NCI-H526 (cell line): Measurements from ENCODE around the gene CCL19.

Experiments used
- DNase-seq, 2 experiments: peaks; one replicate each; lab custom pipeline; 2025; lab: John Stamatoyannopoulos, UW

CCL19 gene

GRCh38 chr9:34662526-34663302, 28.4 kb downstream of the CCL19 start, which contains the start of gene CCL27:
Gene CCL27 (minus strand): TSS chr9:34662657. CDS start chr9:34662633, 24 bp downstream.
- DNase-seq: no peak

GRCh38 chr9:34659592-34660253, 31.4 kb downstream of the CCL19 start:
- DNase-seq: no peak

GRCh38 chr9:34658461-34658860, 32.6 kb downstream of the CCL19 start:
- DNase-seq: no peak

- no peak for DNase-seq
These were observed 34.1 kb downstream of the CCL19 start for GRCh38 chr9:34656992-34657391.

- DNase-seq: no peak
These were observed 35.7 kb downstream of the CCL19 start for GRCh38 chr9:34655394-34655793.

GRCh38 chr9:34654323-34655051, 36.6 kb downstream of the CCL19 start:
- DNase-seq: peak in 1 of 2 experiments; percentile 25

GRCh38 chr9:34653151-34654072, 37.7 kb downstream of the CCL19 start:
- DNase-seq: no peak

GRCh38 chr9:34652602-34653000, 38.5 kb downstream of the CCL19 start:
- no peak for DNase-seq

- peak in 1 of 2 experiments; percentile 69 for DNase-seq
These were observed 39.0 kb downstream of the CCL19 start, which contains the start of gene IL11RA for GRCh38 chr9:34651876-34652601. Gene IL11RA (plus strand): TSS chr9:34652185. CDS start chr9:34655218, 3,033 bp downstream.

- no peak for DNase-seq
These were observed 39.8 kb downstream of the CCL19 start for GRCh38 chr9:34651321-34651720.

- no peak for DNase-seq
These were observed 40.3 kb downstream of the CCL19 start for GRCh38 chr9:34650816-34651215.

GRCh38 chr9:34648673-34649072, 42.4 kb downstream of the CCL19 start:
- no peak for DNase-seq

- no peak for DNase-seq
These were observed 43.4 kb downstream of the CCL19 start for GRCh38 chr9:34647651-34648050.

GRCh38 chr9:34647084-34647403, 44.0 kb downstream of the CCL19 start:
- no peak for DNase-seq

- peak; percentile 81 to 94 for DNase-seq
These were observed 44.6 kb downstream of the CCL19 start, which contains the start of gene GALT for GRCh38 chr9:34646211-34647083. Gene GALT (plus strand): TSS chr9:34646675. CDS start chr9:34646705, 30 bp downstream.

GRCh38 chr9:34644766-34645314, 46.2 kb downstream of the CCL19 start:
- DNase-seq: no peak

GRCh38 chr9:34642679-34643078, 48.4 kb downstream of the CCL19 start:
- DNase-seq: no peak
